HG02943 (cell line): ENCODE measurements around the gene PRM1.

Source experiments
- ATAC-seq: cut with Tn5 transposase; IDR thresholded peaks from one replicate; pipeline ENCODE4 v1.9.1; 2021; ENCODE audit warnings: mild to moderate bottlenecking, low read depth, moderate library complexity; ENCODE audit not compliant: unreplicated experiment

The PRM1 gene

GRCh38 chr16:11239644-11240632, 41.2 kb downstream of the PRM1 start:
- no peak for ATAC-seq

GRCh38 chr16:11238272-11239202, 42.6 kb downstream of the PRM1 start:
- ATAC-seq, result no peak

- ATAC-seq, result no peak
These were observed 44.5 kb downstream of the PRM1 start for GRCh38 chr16:11236461-11237254.

- ATAC-seq, result no peak
These were observed 45.5 kb downstream of the PRM1 start for GRCh38 chr16:11235703-11235991.

GRCh38 chr16:11234884-11235702, 46.0 kb downstream of the PRM1 start:
- no peak for ATAC-seq

- ATAC-seq, result no peak
These were observed 47.3 kb downstream of the PRM1 start for GRCh38 chr16:11233727-11234376.

- peak; percentile 56 for ATAC-seq
These were observed 48.0 kb downstream of the PRM1 start for GRCh38 chr16:11232852-11233726.

DNA sequence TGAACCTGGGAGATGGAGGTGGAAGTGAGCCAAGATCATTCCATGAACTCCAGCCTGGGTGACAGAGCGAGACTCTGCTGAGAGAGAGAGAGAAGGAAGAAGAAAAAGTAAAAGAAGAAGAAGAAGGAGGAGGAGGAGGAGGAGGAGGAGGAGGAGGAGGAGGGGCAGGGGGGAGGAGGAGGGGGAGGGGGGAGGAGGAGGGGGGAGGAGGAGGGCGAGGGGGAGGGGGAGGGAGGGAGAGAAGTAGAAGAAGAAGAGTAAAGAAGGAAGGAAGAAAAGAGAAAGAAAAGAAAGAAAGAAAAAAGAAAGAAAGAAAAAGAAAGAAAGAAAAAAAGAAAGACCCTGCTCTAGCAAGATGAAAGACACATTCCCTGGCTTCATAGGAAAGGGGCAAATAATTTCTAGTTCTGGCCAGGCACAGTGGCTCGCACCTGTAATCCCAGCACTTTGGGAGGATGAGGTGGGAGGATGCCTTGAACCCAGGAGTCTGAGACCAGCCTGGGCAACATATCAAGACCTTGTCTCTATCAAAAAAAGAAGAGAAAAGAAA, 48.8 kb downstream of the PRM1 start:
- ATAC-seq, result no peak

DNA sequence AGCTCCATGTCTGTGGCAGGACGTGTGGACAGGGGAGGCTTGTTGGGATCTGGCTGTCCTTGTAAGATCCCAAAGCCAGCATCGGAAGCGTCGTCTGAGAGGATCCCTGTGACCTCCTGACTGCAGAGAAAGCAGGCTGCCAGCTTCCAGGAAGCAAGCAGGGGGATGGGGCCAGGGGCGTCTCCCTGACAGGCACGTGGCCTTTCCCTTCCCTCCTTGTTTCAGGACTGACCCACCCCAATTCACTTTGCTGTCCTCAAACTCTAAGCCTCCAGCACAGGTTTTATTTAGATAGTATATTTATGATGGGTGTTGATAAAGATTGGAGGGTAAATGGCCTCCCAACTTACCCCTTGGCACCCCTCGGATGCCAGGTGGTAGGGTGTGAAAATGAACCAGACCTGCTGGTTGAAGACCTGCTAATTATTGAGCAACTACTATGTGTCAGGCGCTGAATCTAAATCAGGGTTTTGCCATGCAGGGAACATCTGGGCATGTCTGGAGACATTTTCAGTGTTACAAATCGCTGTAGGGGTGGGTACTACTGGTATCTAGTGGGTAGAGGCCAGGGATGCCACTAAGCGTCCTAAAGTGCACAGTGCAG, 49.7 kb downstream of the PRM1 start:
- no peak for ATAC-seq
